Activated naive CD8-positive, alpha-beta T cell (primary cell): ENCODE results near the gene OR4C13.
"Not testable (repeated sequence)": the region's sequence is repeated elsewhere in the genome, so short reads cannot be mapped to it uniquely, and the experiment has no call there.

Experiments used
- H3K27ac Mint-ChIP-seq: one replicate; pipeline ENCODE4 v1.8.0; 2021; ENCODE audit warnings: mixed read lengths
- H3K27me3 Mint-ChIP-seq: one replicate; pipeline ENCODE4 v1.8.0; 2021; ENCODE audit warnings: mixed read lengths
- H3K36me3 Mint-ChIP-seq: one replicate; pipeline ENCODE4 v1.8.0; 2021; ENCODE audit warnings: mixed read lengths
- H3K4me1 Mint-ChIP-seq: one replicate; pipeline ENCODE4 v1.8.0; 2021; ENCODE audit warnings: low read depth, mixed read lengths
- H3K4me3 Mint-ChIP-seq: one replicate; pipeline ENCODE4 v1.8.0; 2021; ENCODE audit warnings: mild to moderate bottlenecking, mixed read lengths
- H3K9me3 Mint-ChIP-seq: one replicate; pipeline ENCODE4 v1.8.0; 2021; ENCODE audit warnings: low read depth, mixed read lengths

Gene OR4C13

DNA sequence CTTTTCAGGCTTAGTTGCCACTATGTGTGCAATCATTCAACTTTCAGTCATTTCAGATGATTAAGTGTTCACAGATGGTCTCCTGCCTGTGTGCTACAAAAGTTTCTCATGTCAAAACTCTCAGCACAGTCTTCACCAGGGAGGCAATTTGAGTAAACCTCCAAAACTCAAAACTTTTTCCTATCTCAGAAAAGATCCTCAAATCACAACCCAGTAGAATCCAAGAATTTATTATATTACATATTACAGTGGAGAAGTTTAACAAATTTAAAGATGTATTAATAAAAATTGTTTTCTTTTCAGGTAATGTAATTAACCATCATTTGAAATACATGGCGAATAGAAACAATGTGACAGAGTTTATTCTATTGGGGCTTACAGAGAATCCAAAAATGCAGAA lies at the start of gene OR4C13:
Gene OR4C13 (plus strand): TSS at position 301 of the 400 bp plus-strand sequence. CDS start 32 bp downstream, at position 333.
- H3K27me3 Mint-ChIP-seq = no peaks in the 10 kb centered on the region
- no peak within 1 kb of the TSS for H3K4me3 Mint-ChIP-seq
- no peaks in the 10 kb centered on the region for H3K4me1 Mint-ChIP-seq
- no peak within 1 kb of the TSS for H3K27ac Mint-ChIP-seq
- peaks cover 19% of the 10 kb centered on the region for H3K9me3 Mint-ChIP-seq
- no peaks in the 10 kb centered on the region for H3K36me3 Mint-ChIP-seq

DNA sequence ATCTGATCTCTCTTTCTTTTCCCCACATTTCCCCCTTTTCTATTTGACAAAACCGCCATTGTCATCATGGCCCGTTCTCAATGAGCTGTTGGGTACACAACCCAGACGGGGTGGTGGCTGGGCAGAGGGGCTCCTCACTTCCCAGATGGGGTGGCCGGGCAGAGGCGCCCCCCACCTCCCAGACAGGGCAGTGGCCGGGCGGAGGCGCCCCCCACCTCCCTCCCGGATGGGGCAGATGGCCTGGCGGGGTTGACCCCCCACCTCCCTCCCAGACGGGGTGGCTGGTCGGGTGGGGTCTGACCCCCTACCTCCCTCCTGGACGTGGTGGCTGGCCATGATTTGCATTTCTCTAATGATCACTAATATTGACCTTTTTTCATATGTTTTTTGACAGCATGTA lies 40.7 kb upstream of the OR4C13 start:
- H3K4me3 Mint-ChIP-seq, H3K36me3 Mint-ChIP-seq, H3K27me3 Mint-ChIP-seq, H3K4me1 Mint-ChIP-seq, H3K27ac Mint-ChIP-seq: not testable (repeated sequence)
- H3K9me3 Mint-ChIP-seq = peaks cover 19% of the 10 kb centered on the region

GRCh38 chr11:49948701-49949100 lies 3.5 kb upstream of the OR4C13 start:
- H3K36me3 Mint-ChIP-seq, H3K27ac Mint-ChIP-seq, H3K27me3 Mint-ChIP-seq: not testable (repeated sequence)

DNA sequence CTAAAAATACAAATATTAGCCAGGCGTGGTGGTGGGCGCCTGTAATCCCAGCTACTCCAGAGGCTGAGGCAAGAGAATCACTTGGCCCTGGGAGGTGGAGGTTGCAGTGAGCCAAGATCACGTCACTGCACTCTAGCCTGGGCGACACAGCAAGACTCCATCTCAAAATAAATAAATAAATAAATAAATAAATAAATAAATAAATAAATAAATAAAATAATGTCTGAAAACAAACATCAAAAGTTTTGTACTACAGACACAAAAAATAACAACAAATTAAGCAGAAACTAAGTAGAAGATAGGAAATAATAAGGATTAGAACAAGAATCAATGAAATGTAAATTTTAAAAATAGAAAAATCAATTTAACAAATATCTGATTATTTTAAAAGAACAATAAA lies 21.2 kb downstream of the OR4C13 start:
- not testable (repeated sequence) for H3K4me1 Mint-ChIP-seq, H3K4me3 Mint-ChIP-seq, H3K27ac Mint-ChIP-seq, H3K27me3 Mint-ChIP-seq, H3K36me3 Mint-ChIP-seq, H3K9me3 Mint-ChIP-seq

More at GRCh38 chr11:49948701-49949100, 3.5 kb upstream of the OR4C13 start:
- H3K4me1 Mint-ChIP-seq, H3K4me3 Mint-ChIP-seq: not testable (repeated sequence)
- peaks cover 30% of the 10 kb centered on the region for H3K9me3 Mint-ChIP-seq

- peaks cover 18% of the 10 kb centered on the region for H3K9me3 Mint-ChIP-seq
- H3K27me3 Mint-ChIP-seq, H3K4me3 Mint-ChIP-seq, H3K36me3 Mint-ChIP-seq, H3K4me1 Mint-ChIP-seq, H3K27ac Mint-ChIP-seq: not testable (repeated sequence)
Observed at GRCh38 chr11:49982435-49982834, 30.2 kb downstream of the OR4C13 start, which contains the start of gene OR4C12. OR4C12 (minus strand) TSS chr11:49982535; CDS start chr11:49982501, 34 bp downstream.

GRCh38 chr11:49995565-49995964 lies 43.4 kb downstream of the OR4C13 start:
- peaks cover 7% of the 10 kb centered on the region for H3K9me3 Mint-ChIP-seq
- no peak overlapping the region for H3K4me3 Mint-ChIP-seq
- H3K4me1 Mint-ChIP-seq = no peaks in the 10 kb centered on the region
- no peaks in the 10 kb centered on the region for H3K36me3 Mint-ChIP-seq
- H3K27ac Mint-ChIP-seq = no peak overlapping the region
- no peaks in the 10 kb centered on the region for H3K27me3 Mint-ChIP-seq
